ENCODE results near the gene SLC19A1. TPM values are rescaled to one million over a fixed set of nuclear protein-coding genes. Genes with fewer than 3 reads are reported as not detected.

SLC19A1 gene
- total RNA-seq, 3 donors from 2014 or later: 12.6 to 22.8 (median 12.7) TPM

- peaks cover 24% of the 10 kb centered on the region for H3K4me1 ChIP-seq (ENCODE audit: low read depth)
- no peak for ATAC-seq
- no peak for TF ChIP-seq CTCF (IDR thresholded peaks at IDR 0.05)
Observed at GRCh38 chr21:45535341-45536081, 6.7 kb downstream of the SLC19A1 start.

GRCh38 chr21:45534636-45535331 lies 7.5 kb downstream of the SLC19A1 start:
- peaks cover 24% of the 10 kb centered on the region for H3K4me1 ChIP-seq (ENCODE audit: low read depth)
- H3K4me3 ChIP-seq: no peak overlapping the region
- TF ChIP-seq CTCF (IDR thresholded peaks at IDR 0.05): no peak
- intact Hi-C loops (cut with DNase I, micrococcal nuclease): no loop called here
- no peaks in the 10 kb centered on the region for H3K9me3 ChIP-seq
- no peaks in the 10 kb centered on the region for H3K36me3 ChIP-seq (ENCODE audit: low read depth)
- peak; percentile 68 for ATAC-seq
- DNase-seq: peak; percentile 82 to 87 (median 86)

More at GRCh38 chr21:45535341-45536081, 6.7 kb downstream of the SLC19A1 start:
- no peak overlapping the region for H3K4me3 ChIP-seq
- intact Hi-C loops (cut with DNase I, micrococcal nuclease): no loop called here
- H3K36me3 ChIP-seq (ENCODE audit: low read depth): no peaks in the 10 kb centered on the region
- DNase-seq: peak in 2 of 3 donors; percentile 39 to 51
- H3K9me3 ChIP-seq: no peaks in the 10 kb centered on the region

- no peak for TF ChIP-seq CTCF (IDR thresholded peaks at IDR 0.05)
- H3K4me3 ChIP-seq: no peak overlapping the region
- no peaks in the 10 kb centered on the region for H3K36me3 ChIP-seq (ENCODE audit: low read depth)
- no peaks in the 10 kb centered on the region for H3K9me3 ChIP-seq
- DNase-seq: peak in 1 of 3 donors; percentile 50
- intact Hi-C loops (cut with DNase I, micrococcal nuclease): no loop called here
- H3K4me1 ChIP-seq (ENCODE audit: low read depth): peaks cover 24% of the 10 kb centered on the region
- ATAC-seq: peak; percentile 27
Observed at GRCh38 chr21:45533846-45534635, 8.2 kb downstream of the SLC19A1 start.

DNA sequence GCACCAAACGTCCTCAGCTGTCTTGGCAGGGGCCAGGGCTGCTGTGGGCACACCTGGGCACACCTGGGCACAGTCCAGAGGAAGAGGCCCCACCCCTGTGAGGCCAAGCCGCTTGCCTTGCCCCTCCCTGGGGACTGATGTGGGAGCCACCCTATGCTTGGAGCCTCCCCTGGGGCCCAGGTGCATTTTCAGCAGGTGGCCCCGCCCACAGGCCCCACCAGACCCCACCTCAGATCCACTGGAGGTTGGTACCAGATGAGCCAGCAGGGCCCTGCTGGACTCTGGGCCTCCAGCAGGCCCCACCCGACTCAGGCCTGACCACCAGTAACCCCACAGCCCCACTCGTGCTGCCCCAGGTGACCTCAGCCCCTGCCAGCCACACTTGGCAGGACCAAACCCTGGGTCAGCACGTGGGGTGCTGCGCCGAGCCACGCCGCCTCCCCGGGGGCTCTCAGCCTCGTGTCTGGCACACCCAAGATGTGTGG lies 8.8 kb downstream of the SLC19A1 start:
- Histone ChIP-seq H3K36me3 (ENCODE audit: low read depth) (no peaks in the 10 kb centered on the region), H3K9me3 (no peaks in the 10 kb centered on the region), H3K4me1 (ENCODE audit: low read depth) (peaks cover 24% of the 10 kb centered on the region), H3K4me3 (no peak overlapping the region)
- DNase-seq: peak; percentile 89 to 91 (median 89)
- intact Hi-C loops (cut with DNase I, micrococcal nuclease): no loop called here
- TF ChIP-seq CTCF (IDR thresholded peaks at IDR 0.05): no peak
- ATAC-seq: peak; percentile 92

DNA sequence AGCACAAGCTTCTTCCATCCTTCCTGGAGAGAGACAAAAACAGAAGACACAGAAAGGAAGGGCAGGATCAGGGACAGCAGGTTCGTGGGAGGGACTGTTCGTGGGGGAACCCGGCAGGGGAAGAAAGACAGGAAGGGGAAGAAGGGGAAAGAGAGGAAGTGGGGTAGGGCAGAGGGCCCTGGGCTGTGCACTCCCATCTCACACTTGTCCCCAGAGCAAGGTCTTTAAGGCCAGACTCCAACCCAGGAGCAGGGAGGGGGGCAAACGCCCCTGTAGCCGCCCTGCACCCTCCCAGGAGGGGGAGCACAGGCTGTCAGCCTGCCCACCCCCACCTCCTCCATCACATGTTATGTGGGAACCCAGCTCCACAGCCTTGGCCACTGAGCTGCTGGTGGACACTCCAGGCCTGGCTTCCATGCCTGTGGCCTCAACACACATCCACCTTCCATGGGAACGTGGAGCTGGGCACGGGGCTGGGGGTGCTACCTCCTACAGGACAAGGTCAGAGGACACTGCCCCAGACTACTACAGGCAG lies 9.3 kb downstream of the SLC19A1 start:
- no peak for TF ChIP-seq CTCF (IDR thresholded peaks at IDR 0.05)
- DNase-seq (peak in 2 of 3 donors; percentile 43 to 50), ATAC-seq (peak; percentile 4)
- no peaks in the 10 kb centered on the region for H3K36me3 ChIP-seq (ENCODE audit: low read depth)
- H3K4me1 ChIP-seq (ENCODE audit: low read depth): peaks cover 24% of the 10 kb centered on the region
- no peaks in the 10 kb centered on the region for H3K9me3 ChIP-seq
- intact Hi-C loops (cut with DNase I, micrococcal nuclease): no loop called here
- H3K4me3 ChIP-seq: no peak overlapping the region

Data from mucosa of descending colon (tissue), 3 donors.